Measurements from ENCODE around the gene KATNA1. TPM values are rescaled to one million over a fixed set of nuclear protein-coding genes. Genes with fewer than 3 reads are reported as not detected.

The KATNA1 gene
- polyA plus RNA-seq, 1 experiment, result 15.6 TPM

GRCh38 chr6:149545258-149545753, 103.2 kb downstream of the KATNA1 start:
- peak; percentile 24; the same call in 1 of the 2 replicates for TF ChIP-seq CTCF (IDR thresholded peaks at IDR 0.05; ENCODE audit: insufficient read depth, low read depth, low read length)
- peaks cover under 1% of the 10 kb centered on the region; the same call in 1 of the 2 replicates for H3K36me3 ChIP-seq (ENCODE audit: control insufficient read depth, insufficient read depth, low read length)
- DNase-seq (ENCODE audit: low read depth), result no peak
- peak overlapping the region; percentile 63 for H3K4me3 ChIP-seq (ENCODE audit: low read depth, low read length)
- H3K27me3 ChIP-seq (ENCODE audit: control insufficient read depth, insufficient read depth, low read length), result no peaks in the 10 kb centered on the region
- POLR2A ChIA-PET, result no interaction called here
- CTCF ChIA-PET, result interaction anchor here (0.6 to 2.5 kb wide), 8 partner anchors 8 to 517 kb away, joined by 3 to 29 read pairs (median 3); no protein-coding TSS in a partner anchor

Small RNA genes within 50 kb of the gene (small RNA-seq; reads per million reads assigned to genes)
- not detected for gene RF00019 (ENCODE audit: insufficient read length, low read depth, low replicate concordance)
- not detected for gene RF00410 (ENCODE audit: insufficient read length, low read depth, low replicate concordance)

Other genes starting within 250 kb of the KATNA1 start
- gene SUMO4, start 248.5 kb downstream of the KATNA1 start, polyA plus RNA-seq (2011; rRNA removed), result 0.23 TPM in 1 of 2 replicates, not detected in the other
- 0.02 and 0.04 TPM in 2 replicates for gene ZC3H12D, start 163.7 kb downstream of the KATNA1 start, polyA plus RNA-seq (2011; rRNA removed)
- 2.6 and 7.4 TPM in 2 replicates for gene PPIL4, start 102.7 kb downstream of the KATNA1 start, polyA plus RNA-seq (2011; rRNA removed)
- 38.0 and 52.7 TPM in 2 replicates for gene GINM1, start 82.3 kb downstream of the KATNA1 start, polyA plus RNA-seq (2011; rRNA removed)
- 12.4 and 16.7 TPM in 2 replicates for gene LATS1, start 69.4 kb upstream of the KATNA1 start, polyA plus RNA-seq (2011; rRNA removed)
- gene NUP43, start 97.8 kb upstream of the KATNA1 start, polyA plus RNA-seq (2011; rRNA removed), result 20.1 and 35.4 TPM in 2 replicates
- 63.2 and 106 TPM in 2 replicates for gene PCMT1, start 101.0 kb upstream of the KATNA1 start, polyA plus RNA-seq (2011; rRNA removed)
- 26.3 and 32.6 TPM in 2 replicates for gene LRP11, start 215.6 kb upstream of the KATNA1 start, polyA plus RNA-seq (2011; rRNA removed)
- 0.22 and 0.31 TPM in 2 replicates for gene RAET1E, start 249.4 kb upstream of the KATNA1 start, polyA plus RNA-seq (2011; rRNA removed)

Measured in BJ (cell line).